Activated CD4-positive, alpha-beta T cell treated with anti-CD3 and anti-CD28 coated beads for 1 hour (primary cell): ENCODE results near the gene CRMP1.
"Not testable (repeated sequence)": the region's sequence is repeated elsewhere in the genome, so short reads cannot be mapped to it uniquely, and the experiment has no call there.

Experiments
- DNase-seq: peaks from one replicate; pipeline ENCODE4 v3.0.0-alpha.2; 2020

Gene CRMP1

GRCh38 chr4:5816101-5816500, 76.8 kb downstream of the CRMP1 start:
- no peak for DNase-seq

GRCh38 chr4:5815641-5816040, 77.2 kb downstream of the CRMP1 start:
- DNase-seq: no peak

GRCh38 chr4:5814421-5814820, 78.5 kb downstream of the CRMP1 start:
- no peak for DNase-seq

- no peak for DNase-seq
Measured at GRCh38 chr4:5813882-5814255, 79.0 kb downstream of the CRMP1 start.

- no peak for DNase-seq
Measured at GRCh38 chr4:5812506-5813229, 80.2 kb downstream of the CRMP1 start.

GRCh38 chr4:5812057-5812456, 80.8 kb downstream of the CRMP1 start:
- DNase-seq: not testable (repeated sequence)

GRCh38 chr4:5810770-5811430, 82.0 kb downstream of the CRMP1 start:
- no peak for DNase-seq

- no peak for DNase-seq
Measured at GRCh38 chr4:5810151-5810550, 82.7 kb downstream of the CRMP1 start.

GRCh38 chr4:5809216-5809776, 83.6 kb downstream of the CRMP1 start:
- DNase-seq: no peak

GRCh38 chr4:5808081-5808741, 84.7 kb downstream of the CRMP1 start:
- DNase-seq: no peak

GRCh38 chr4:5805270-5805669, 87.6 kb downstream of the CRMP1 start:
- DNase-seq: no peak

- no peak for DNase-seq
Measured at GRCh38 chr4:5804656-5805055, 88.2 kb downstream of the CRMP1 start.

- no peak for DNase-seq
Measured at GRCh38 chr4:5802565-5802964, 90.3 kb downstream of the CRMP1 start.

GRCh38 chr4:5801696-5802095, 91.2 kb downstream of the CRMP1 start:
- DNase-seq: no peak

- no peak for DNase-seq
Measured at GRCh38 chr4:5800496-5800895, 92.4 kb downstream of the CRMP1 start.

- DNase-seq: no peak
Measured at GRCh38 chr4:5799406-5799805, 93.5 kb downstream of the CRMP1 start.

- DNase-seq: no peak
Measured at GRCh38 chr4:5798946-5799345, 93.9 kb downstream of the CRMP1 start.

- no peak for DNase-seq
Measured at GRCh38 chr4:5798462-5798861, 94.4 kb downstream of the CRMP1 start.

- DNase-seq: no peak
Measured at GRCh38 chr4:5797866-5798265, 95.0 kb downstream of the CRMP1 start.

GRCh38 chr4:5796976-5797375, 95.9 kb downstream of the CRMP1 start:
- DNase-seq: no peak

- no peak for DNase-seq
Measured at GRCh38 chr4:5795580-5795979, 97.3 kb downstream of the CRMP1 start.

- no peak for DNase-seq
Measured at GRCh38 chr4:5793514-5793913, 99.4 kb downstream of the CRMP1 start.

GRCh38 chr4:5791654-5792053, 101.2 kb downstream of the CRMP1 start:
- DNase-seq: no peak

GRCh38 chr4:5790546-5790857, 102.4 kb downstream of the CRMP1 start:
- DNase-seq: no peak
